Measurements from ENCODE around the gene PWP1.
"Not testable (repeated sequence)": the region's sequence is repeated elsewhere in the genome, so short reads cannot be mapped to it uniquely, and the experiment has no call there.

PWP1 gene

DNA sequence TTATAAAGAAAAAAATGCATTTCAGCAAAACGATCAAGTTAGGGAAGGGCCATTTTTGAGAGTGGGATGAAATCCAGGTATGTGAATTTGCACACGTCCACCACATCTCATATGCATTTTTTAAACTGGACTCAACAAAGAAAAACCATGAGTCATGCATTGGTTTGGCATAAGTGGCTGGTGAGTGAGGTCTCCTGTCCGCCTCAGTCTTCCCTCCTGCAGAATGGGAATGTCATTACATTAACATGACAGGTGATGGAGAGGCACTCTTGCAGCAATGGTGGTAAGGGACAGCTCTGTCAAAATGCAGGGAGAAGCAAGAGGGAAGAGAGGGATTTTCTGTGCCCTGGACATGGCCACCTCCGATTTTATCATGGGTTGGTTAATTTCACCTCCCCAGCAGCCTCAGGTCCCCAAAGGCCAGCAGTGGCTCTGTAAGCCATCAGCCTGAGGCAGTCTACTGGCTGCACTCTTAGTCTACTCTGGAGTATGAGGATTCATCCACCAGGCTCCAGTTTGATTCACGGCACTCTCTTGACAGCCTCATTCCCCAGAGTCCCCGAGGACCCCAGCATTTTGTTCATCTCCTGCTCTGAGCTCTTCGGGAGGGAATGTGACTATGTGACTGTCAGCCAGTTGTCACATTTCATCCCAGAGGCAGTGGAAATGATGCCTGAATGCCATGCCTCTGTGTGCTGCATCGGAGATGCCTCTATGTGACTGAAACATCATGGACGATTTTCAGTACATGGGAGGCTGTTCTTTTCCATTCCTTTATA, 17.1 kb upstream of the PWP1 start:
- no peak for DNase-seq

DNA sequence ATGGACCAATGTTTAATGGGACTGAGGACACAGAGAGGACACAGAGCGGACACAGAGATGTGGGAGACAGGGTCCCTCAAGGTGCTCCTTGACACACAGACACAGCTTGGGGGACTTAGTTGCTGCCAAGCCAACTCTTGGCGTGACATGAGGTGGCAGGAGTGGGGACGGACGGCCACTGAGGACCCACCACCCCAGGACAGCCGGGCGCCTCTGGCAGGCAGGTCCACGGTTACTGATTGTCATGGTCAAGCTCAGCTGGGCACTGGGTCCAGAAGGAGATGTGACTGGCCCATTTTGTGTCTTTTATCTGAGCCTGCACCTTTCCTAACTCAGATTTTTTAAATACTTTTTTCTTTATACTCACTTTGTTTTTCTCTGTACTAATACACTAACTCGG, 15.7 kb upstream of the PWP1 start:
- no peak for DNase-seq

DNA sequence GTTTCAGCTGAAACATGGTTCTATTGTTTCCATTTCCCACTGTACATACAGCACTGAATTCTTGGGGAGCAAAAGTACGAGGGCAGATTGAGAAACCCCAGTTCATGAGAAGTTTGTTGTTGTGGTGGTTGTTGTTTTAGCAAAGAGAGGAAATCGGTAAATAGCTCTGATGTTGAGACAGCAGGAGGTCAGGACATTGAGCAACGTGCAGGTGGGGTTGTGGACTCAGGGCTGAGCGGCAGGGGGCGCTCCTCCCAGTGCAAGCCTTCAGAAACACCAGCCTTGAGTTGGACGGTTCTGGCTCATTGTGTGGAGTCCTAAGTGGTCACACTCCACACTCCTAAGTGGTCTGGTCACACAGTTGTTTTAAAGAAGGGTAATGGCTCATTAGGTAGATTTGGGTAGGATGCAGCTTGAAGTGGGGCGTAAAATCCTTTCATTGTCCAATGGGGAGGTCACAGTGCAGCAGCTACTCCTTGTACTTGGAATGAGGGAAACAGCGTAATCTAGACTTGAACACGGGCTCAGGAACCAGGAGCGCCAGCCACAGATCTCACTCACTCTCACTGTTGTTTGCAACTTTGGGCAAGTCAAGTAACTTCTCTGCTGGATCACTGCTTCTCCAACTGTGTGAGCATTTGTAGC, 14.5 kb upstream of the PWP1 start:
- DNase-seq = no peak

DNA sequence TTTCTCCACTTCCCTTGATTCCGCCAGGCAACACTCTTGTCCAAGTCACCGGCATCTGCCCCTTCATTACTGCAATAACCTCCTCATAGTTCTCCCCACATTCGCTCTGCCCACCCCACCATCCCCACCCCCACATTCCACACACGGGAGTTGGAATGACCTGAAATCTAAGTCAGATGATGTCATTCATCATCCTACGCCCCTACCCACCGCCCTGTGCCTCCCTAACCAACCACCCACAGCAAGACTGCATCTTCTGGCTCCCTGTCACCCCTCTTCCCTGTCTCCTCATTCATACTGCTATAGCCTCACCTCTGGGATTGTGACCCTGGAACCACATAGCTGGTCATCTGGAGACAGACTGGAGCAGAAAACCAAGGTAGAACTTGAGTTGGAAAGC, 7.9 kb upstream of the PWP1 start:
- DNase-seq = no peak

DNA sequence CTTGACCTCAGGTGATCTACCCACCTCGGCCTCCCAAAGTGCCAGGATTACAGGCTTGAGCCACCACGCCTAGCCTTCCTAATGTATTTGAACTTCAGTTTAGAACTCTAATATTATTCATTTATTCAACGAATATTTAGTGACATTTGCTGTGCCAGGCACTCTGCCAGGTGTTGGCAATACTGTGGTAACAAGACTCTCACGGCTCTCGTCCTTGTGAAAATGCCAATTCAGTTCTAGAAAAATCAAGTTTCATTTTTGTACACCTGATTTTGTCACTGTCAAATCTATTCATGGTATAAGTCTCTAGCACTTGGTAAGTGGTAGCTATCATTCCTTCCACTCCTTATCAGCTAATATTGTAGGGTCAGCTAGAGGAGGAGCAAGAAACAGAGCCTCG, 6.3 kb upstream of the PWP1 start:
- DNase-seq = no peak

DNA sequence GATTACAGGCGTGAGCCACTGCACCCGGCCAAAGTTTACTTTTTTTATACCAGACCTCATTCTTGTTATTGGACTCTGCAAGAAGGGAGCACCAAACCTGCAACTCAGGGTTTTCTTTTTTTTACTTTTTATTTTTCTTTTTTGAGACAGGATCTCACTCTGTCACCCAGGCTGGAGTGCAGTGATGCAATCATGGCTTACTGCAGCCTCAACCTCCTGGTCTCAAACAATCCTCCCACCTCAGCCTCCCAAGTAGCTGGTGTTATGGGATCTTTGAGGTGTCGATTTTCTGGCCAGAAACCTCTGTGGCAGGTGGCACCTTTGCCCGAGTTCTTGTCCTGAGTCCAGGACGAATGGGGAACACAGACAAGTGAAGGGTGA, 4.2 kb upstream of the PWP1 start:
- no peak for DNase-seq

DNA sequence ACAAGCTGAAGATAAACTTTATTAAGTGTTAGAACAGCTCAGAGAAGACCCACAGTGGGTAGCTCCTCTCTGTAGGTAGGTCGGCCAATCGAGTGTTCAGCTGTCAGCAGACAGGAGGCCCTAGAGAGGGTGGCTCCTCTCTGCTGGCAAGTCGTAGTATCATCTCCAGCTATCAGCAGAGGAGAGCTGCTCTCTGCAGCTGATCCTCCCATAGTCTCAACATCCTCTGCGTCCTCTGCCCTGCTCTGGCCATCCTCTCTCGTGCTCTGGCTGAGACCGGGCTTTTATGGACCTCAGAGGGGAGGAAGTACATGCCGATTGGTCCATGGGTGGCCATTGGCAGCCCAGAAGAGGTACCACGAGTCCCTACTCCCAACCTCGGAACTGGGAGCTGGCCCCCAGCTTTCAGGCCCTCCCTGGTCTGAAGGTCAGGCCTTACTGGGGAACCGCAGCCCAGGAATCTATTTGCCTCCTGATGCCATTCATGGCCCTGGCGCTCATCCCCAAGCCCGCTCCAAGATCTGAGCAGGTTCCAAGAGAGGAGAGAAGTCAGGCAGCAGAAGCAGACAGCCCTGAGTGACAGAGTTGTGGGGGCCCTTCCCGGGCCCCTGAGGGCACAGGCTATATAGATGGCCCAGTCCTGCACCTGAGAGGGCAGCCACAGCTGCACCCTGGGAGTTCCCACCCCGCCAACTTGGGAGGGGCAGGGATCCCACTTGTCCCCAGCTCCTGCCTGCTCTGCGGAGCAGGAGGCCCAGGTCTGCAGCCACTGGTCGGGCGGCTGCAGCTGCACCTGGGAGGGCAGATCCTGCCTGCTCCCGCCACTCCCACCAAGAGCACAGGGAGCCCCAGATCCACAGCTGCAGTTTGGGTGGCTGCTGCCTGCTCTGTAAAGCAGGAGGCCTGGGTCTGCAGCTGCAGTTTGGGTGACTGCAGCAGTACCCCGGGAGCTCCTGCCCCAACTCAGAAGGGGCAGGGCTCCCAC, 3.5 kb upstream of the PWP1 start:
- no peak for DNase-seq

DNA sequence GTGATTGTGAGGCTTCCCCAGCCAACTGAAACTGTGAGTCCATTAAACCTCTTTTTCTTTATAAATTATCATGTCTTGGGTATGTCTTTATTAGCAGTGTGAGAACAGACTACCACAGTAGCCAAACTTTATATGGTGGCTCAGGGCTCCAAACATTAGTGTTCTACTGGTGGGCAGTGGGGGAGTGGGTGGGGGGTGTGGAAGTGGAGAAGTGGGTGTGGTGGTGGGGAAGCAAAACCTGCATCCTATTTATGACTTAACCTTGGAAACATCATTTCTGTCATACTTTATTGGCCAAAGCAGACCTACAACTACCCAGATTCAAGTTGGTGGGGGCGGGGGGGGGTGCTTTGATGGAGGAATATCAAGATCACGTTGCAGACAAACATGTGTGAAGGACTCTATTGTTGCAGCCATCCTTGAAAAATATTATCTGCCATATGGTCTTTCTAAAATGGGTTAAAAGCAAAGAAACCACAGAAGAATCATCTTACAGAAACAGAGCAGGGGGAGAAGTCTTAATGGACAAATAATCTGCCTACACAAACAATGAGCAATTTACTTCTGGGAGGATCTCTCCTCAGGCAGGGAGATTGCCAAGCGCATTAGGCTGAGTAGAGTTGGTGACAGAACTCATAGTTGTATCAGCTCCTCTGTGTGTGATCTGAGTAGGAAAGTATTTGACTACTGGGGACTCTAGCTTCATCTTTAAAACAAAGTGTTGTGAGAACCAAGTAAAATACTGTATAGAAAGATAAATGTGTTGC, 1.4 kb upstream of the PWP1 start:
- DNase-seq = no peak

DNA sequence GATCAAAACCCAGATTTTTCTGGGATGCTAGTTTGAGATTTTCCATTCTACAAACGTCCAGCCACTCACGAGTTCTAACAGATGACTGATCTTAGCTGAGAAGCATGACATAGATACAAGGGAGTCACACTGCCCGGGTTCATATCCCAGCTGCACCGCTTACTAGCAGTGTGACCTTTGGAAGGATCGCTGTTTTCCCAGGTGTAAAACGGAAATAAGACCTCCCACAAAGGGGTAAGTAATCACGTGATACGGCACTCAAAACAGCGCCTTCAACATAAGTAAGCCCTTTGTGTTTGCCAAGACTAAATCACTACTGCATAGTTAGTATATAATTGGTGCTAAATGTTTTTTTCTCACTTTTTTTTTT, 624 bp upstream of the PWP1 start:
- no peak for DNase-seq

DNA sequence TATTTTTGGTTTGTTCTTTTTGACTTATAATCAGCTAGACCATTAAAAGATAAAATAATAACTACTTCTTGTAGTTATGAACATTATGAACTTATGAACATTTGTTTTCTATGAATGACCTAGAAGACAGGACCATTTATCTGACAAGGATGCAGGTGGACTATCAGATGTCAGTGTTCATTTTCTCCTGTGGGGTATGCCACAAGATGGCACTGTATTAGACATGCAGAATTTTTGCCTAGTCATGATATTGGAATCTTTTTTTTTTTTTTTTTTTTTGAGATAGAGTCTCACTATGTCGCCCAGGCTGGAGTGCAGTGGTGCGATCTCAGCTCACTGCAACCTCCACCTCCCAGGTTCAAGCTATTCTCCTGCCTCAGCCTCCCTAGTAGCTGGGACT, 10.2 kb downstream of the PWP1 start:
- DNase-seq = not testable (repeated sequence)

DNA sequence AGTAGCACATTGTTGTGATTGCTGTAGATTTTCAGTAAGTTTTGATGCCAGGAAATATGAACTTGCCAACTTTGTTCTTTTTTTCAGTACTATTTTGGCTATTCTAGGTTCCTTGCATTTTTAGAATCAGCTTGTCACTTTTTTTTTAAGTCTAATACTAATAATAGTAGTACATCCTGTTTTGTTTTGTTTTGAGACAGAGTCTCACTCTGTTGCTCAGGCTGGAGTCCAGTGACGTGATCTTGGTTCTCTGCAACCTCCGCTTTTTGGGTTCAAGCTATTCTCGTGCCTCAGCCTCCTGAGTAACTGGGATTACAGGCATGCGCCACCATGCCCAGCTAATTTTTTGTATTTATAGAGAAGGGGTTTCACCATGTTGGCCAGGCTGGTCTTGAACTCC, 16.5 kb downstream of the PWP1 start:
- no peak for DNase-seq

DNA sequence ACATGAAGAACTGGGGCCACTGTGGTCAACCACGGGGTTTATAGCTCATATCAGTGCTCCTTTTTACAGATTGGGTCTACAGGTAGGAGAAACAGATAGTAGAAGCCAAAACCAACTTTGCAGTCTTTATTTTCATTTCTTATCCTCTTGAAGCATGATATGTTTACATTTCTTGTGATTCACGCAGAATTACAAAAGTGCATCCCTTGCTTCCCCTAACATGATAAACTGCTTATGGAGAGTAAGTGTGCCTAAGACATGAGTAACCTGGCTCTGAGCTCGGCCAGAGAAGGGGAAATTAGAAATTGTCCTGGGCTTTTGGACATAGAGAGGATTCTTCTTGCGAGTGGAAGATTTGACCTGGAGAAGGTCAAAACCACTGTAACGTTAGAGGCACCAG, 18.4 kb downstream of the PWP1 start:
- no peak for DNase-seq

DNA sequence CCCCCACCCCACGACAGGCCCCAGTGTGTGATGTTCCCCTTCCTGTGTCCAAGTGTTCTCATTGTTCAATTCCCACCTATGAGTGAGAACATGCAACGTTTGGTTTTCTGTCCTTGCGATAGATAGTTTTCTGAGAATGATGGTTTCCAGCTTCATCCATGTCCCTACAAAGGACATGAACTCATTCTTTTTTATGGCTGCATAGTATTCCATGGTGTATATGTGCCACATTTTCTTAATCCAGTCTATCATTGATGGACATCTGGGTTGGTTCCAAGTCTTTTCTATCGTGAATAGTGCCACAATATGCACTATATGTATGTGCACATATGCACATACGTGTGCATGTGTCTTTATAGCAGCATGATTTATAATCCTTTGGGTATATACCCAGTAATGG, 19.9 kb downstream of the PWP1 start:
- not testable (repeated sequence) for DNase-seq

DNA sequence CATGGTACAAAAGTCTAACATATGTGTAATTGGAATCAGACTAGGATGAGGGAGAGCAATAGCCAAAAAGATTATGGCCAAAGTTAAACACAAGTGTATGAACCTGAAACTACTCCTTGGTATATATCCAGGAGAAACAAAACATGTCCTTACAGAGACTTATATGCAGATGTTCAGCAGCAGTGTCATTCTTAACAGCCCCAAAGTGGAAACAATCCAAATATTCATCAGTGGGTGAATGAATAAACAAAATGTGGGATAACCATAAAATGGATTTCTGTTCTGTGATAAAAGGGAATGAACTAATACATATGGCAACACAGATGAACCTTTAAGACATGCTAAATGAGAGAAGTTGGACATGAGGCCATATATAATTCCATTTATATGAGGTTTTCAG, 30.2 kb downstream of the PWP1 start:
- DNase-seq = no peak

DNA sequence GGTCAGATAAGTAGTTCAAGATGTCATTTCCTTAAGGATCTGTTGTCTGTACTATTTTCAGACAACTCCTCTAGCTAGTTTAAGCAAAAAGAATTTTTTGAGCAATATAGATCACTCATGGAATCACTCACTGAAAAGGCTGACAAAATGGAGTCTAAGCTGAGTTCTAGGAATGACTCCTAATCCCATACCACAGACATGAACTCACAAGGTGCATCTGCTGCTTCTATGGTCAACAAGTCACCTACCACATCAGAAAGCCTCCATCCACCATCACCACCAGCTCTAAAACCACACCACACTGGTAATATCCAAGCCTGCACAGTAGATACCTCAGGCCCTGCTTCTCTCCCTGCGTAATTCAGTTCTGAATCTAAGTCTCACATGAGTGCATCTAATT, 33.0 kb downstream of the PWP1 start:
- DNase-seq = no peak

DNA sequence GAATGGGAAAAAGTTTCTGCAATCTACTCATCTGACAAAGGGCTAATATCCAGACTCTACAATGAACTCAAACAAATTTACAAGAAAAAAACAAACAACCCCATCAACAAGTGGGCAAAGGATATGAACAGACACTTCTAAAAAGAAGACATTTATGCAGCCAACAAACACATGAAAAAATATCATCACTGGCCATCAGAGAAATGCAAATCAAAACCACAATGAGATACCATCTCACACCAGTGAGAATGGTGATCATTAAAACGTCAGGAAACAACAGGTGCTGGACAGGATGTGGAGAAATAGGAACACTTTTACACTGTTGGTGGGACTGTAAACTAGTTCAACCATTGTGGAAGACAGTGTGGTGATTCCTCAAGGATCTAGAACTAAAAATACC, 41.7 kb downstream of the PWP1 start:
- not testable (repeated sequence) for DNase-seq

DNA sequence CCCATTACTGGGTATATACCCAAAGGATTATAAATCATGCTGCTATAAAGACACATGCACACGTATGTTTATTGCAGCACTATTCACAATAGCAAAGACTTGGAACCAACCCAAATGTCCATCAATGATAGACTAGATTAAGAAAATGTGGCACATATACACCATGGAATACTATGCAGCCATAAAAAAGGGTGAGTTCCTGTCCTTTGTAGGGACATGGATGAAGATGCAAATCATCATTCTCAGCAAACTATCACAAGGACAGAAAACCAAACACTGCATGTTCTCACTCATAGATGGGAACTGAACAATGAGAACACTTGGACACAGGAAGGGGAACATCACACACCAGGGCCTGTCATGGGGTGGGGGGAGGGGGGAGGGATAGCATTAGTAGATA, 42.1 kb downstream of the PWP1 start:
- DNase-seq = not testable (repeated sequence)

DNA sequence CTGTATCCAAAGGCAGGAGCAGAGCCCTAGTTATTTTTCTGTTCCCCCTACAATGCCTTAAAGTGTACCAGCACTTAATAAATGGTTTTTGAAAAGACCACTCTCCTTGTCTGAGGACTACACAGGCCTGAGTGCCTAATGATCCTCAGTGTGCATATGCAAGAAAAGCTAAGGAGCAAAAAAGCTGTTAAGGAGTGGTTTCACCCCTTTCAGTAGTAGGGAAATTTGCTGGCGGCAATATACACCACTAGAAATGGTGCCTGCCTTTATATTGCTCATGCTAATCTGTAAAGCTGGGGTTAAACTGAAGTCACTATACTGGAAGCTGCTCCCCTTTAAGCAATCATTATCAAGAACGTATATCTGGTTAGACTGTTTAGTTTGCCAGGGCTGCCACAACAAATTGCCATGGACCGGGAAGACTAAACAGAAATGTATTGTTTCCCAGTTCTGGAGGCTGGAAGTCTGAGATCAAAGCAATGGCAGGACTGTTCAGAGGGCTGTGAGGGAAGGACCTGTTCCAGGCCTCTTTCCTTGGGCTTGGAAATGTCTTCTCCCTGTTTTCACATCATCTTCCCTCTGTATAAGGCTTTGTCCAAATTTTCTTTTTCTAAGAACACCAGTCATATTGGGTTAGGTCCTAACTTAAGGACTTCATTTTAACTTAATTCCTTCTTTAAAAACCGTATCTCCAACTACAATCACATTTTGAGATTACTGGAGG, 45.2 kb downstream of the PWP1 start:
- no peak for DNase-seq

DNA sequence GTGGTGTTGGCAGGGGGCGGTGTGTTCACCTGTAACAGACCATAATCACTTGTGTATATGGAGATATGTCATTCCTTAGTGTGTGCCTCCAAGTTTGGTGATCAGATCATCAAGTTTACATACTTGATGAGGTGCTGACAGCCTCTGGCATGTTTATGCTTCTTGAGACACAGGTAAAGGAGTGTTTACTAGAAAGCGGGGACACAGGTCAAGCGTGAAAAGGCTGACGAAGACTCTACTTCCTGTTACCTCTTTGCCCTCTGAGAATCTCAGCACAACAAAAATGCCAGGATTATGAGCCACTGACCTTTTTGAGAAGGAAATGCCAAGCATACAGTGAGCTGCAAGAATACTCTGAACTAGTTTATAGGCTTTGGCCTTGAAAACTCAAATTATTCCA, 45.8 kb downstream of the PWP1 start:
- DNase-seq = no peak

DNA sequence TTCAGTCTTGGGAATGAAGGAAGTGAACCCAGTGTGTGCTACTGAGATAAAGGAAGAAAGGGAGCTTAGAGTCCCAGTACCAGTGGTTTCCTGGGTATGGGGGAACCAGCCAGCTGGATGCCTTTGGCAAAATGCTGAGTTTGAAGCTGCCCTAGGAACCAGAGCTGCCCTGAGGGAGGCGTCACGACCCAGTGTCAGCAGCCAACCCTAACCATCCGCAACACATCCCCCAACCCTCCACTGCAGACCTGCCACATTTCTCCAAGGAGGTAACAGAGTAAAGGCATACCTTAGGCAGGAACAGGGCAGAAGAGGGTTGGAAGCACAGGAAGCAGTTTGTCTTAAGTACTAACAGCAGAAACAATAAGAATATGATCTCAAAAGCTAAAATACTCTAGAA, 46.8 kb downstream of the PWP1 start:
- no peak for DNase-seq

DNA sequence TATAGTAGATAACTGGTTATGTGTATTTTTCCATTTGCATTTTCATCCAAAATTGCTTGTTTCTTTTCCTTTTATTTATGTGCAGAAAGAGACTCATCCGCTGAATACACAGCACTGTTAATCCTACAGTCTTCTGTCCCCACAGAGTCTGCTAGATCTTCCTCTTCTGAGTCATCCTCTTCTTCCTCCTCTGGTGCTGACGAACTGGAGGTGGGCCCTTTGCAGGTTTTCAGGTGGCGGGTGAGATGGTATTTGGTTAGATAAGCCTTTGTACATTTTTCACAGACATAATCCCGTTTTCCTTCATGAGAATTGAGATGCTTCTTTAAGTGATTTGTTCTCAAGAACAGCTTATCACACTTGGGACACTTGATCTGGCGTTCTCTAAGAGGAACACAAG, 48.5 kb downstream of the PWP1 start:
- DNase-seq = no peak

DNA sequence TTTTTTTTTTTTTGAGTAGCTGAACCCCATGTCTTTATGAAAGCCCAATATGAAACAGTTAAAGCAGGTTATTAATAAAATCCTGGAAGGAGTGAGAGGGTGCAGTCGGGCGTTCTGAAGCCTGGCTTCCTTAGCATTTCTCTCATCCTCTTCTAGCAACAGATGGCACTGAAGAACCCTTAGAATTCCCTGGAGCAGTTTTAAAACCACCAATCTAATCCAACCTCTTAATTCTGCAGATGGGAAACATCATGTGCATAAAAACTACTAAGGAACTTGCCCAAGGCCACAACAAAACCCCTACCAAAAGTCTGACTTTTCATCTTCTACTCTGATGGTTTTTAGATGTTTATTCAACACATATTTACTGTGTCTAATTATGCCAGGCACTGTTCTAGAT, 50.2 kb downstream of the PWP1 start:
- DNase-seq = no peak

Measured in 8988T (cell line).